Activated T-helper 1 cell treated with Interleukin-2 at 50 U/mL for 16 hours (primary cell): ENCODE results near the gene B3GALT5.

Experiments used
- DNase-seq: peaks from one replicate; pipeline ENCODE4 v3.0.0-alpha.2; 2020; ENCODE audit warnings: low read depth

B3GALT5 gene

DNA sequence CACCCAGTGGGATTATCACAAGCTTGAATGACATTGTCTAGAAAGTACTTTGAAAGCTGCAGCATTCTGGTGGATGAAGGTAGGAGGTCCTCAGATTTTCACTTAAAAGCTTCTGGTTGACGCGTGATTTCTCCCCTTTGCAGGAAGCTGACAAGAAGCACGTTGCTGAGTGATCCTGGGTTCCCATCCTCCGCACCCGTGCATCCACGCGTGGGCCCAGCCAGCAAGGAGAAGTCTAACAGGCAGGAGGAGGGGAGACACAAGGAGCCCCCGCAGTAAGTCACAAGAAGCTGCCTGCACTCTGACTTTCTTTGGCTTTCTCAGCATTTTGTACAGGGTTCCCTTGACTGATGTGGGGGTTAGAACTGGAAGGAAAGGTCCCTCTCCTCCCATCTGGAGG lies 7.8 kb upstream of the B3GALT5 start:
- no peak for DNase-seq

DNA sequence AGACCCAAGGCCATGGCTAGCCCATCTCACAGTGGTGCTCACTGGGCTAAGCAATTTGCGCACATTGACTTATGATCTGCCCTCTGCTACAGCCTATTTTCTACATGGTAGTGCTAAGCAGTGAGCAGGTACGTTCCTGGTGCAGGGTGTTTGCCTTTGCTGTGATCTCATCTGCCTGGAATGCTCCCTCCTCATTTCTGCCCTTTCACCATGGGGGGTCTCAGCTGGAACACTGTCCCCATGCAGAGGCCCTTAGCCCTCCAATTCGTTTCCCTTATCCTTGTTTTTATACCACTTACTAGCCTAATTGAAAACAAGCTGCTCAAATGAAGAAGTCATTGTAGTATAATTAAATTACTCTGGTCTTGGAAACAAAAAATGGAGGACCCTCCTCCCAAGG lies 2.0 kb upstream of the B3GALT5 start:
- no peak for DNase-seq

DNA sequence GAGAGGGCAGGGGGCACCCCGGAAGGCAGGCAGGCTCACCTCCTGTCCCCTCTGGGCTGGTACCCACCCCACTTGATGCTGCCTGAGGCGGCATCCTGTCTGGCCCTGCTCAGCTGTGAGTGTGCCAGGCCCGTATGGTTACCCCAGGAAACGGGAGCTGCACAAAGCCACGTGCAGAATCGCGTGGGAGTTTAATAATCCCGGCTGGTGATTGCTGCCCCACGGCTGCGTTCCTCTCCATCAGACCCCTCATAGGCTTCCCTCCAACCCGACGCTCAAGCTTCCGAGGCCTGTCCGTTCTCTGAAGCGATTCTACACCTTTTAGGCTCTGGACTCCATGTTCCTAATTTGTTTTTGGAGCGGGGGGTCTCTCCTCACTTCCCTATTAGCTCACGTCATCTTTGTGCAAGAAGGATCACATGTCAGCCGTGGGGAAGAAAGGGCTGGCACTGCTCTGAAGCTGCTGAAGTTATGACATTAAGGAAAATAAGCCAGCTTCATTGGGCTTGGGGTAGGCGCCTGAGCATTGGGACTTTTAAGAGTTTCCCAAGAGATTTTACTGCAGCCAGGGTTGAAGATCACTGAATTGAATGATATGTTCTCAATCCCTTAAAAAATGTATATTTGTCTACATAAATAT lies 1.1 kb upstream of the B3GALT5 start:
- DNase-seq: no peak

DNA sequence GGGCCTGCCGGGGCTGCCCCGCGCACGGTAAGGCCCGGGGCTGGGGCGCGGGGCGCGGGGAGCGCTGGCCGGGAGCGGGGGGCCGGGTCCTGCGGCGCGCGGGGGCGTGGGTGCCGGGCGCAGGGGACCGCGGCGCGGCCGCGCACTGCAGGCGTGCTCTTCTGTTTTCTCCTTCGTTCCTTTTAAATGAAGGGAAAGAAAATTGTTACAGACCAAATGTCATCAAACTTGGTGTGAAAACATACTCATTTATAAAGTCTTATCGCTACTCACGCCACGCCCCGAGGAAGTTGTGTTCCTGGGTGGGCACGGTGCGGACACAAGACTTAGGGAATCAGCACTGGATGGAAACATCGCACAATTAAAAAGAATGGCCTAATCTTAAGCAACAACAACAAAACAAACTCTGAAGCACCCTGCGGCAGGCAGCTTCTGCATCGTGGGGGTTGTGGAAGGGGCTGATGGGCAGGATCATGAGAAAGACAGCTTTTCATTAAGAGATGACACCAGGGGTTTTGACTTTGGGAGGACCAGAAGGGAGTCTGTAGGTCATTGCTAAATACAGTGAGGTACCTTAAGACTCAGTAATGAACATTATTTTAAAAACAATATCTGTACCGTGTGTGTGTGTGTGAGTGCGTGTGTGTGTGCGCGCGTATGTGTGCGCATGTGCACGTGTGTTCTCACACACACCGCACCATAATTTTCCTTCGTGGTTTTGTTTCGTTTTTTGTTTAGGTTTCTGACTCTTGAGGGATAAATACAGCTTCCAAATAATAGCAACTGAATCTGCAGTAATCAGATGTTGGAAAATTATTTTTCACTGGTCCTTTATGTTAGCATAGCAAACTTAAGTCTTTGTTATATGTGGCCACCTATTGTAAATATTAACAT lies 548 bp downstream of the B3GALT5 start:
- no peak for DNase-seq

- DNase-seq: no peak
Observed at GRCh38 chr21:39616211-39616772, 3.6 kb downstream of the B3GALT5 start.

GRCh38 chr21:39620856-39621255 lies 8.1 kb downstream of the B3GALT5 start:
- DNase-seq: no peak

DNA sequence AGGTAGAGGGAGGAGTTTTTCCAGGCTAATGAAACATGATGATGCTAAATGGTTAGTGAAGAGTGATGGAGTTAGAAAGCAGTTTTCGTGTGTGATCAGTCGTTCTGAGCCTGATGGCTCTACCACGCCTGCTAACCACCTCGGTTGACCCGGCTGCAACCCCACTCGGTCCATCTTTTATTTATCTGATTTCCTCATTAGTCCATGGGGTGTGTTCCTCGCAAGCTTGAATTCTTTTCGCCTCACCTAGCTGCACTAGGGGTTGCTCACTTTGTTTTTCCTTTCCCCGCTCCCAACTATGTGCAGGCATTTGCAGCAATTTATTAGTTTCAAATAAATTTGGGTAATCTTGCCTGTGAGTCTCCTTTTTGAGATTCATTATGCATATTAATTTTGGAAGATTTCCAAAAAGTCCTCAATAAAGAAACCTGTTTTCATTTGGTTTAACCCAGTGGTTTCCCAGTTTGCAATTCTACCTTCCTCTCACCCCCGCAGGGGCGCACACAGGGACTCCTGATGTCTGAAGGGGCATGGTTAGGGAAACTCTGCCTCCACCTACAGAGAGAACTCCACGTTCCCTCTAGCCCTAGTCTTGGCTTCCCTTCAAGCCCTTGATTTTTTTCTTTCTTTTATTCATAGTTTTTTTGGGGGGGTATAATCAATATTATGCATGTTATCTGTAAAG lies 12.6 kb downstream of the B3GALT5 start:
- DNase-seq: no peak

DNA sequence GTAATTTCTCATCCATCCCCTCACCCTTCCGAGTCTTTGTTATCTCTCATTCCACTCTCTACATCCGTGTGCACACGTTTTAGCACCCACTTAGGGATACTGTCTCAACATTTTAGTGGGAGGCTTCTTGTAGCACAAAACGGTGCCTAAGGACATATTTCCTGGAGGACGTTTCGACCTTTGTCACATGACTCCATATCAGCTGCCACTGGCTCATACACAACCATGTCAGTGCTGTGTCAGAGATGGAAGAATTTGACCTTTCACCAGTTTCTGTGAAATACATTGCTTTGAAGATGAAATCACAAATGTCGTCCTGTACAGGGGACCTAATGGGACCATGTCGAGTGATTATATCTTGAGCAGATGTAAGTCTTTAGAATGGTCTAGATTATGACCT lies 15.6 kb downstream of the B3GALT5 start:
- no peak for DNase-seq

DNA sequence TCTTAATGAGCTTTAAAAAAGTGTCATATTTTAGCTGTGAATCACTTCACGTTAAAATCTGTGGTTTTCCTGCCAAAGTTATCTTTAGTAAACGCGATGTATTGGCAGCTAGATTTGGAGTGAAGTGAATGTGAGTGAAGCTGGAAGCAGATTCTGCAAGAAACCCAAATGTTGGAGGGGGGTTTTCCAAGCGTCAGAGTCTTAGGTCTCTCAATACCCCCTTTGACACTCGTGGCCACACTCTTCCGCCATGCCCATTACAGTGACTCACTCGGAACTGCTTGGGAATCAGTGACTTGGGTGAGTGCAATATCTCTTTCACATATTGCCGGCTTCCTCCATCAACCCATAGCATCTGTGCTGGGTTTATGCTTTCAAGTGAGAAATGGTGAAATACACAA lies 17.5 kb downstream of the B3GALT5 start:
- no peak for DNase-seq

DNA sequence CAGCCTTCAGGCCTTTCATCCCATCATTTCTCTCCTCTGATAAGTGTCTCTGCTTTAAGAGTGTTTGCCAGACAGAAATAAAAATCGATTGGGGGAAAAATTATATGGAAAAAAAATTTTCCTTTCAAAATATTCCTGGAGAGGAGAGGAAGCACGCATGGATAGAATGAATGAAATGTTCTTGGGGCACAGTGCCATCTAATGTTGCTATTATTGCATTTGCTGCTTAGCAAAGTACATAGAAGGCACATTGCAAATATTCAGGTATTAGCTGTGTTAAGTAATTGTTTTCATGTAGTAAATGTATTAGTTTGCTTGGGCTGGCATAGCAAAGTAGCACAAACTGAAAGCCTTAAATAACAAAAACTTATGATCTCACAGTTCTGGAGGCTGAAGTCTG lies 18.1 kb downstream of the B3GALT5 start:
- no peak for DNase-seq

GRCh38 chr21:39631842-39632562 lies 19.3 kb downstream of the B3GALT5 start:
- no peak for DNase-seq

- no peak for DNase-seq
Observed at GRCh38 chr21:39632796-39633442, 20.2 kb downstream of the B3GALT5 start.

GRCh38 chr21:39633770-39634181 lies 21.0 kb downstream of the B3GALT5 start:
- DNase-seq: no peak

DNA sequence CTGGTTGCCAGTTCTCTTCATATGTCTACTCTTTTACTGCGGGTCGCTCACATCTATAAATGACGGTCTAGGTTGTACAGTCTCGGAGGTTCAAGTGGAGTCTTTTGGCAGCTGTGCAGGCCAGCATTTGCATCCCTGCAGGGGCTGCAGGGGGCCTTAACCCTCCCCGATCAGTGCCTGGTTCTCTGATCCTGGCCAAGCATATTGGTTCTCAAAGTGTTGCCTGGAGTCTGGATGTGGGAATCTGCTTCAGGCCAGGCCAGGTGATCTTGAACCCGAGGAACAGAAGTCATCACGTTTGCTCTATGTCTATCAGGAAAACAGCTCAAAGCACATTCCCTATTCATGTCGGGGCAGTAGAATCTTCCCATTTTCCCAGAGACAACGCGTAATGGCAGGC lies 21.8 kb downstream of the B3GALT5 start:
- DNase-seq: no peak

- no peak for DNase-seq
Observed at GRCh38 chr21:39637197-39637970, 24.6 kb downstream of the B3GALT5 start.

DNA sequence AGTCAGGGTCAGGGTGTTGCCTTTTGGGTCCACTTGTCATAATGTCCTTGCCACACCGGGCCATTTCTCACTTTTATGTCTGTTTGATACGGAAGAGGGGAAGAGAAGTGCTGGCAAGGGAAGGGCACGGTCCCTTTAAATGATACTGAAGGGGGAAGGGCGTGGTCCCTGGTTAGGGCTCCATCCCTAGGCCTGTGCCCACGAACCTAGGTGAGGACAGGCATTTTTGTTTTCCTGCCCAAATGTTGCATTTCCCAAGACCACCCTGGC lies 25.2 kb downstream of the B3GALT5 start:
- DNase-seq: no peak

DNA sequence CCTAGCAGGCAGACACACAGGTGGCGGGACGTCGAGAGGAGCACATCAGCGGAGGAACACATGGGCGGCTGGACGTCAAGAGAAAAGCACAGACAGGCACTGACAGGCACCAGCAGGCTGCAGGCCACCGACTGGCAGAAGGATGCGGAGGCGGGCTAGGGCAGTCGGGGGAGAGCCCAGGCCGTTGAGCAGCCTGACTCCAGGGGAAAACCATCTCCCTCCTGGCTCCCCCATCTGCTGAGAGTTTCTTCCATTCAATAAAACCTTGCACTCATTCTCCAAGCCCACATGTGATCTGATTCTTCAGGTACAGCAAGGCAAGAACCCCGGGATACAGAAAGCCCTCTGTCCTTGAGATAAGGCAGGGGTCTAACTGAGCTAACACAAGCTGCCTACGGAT lies 25.5 kb downstream of the B3GALT5 start:
- DNase-seq: no peak

GRCh38 chr21:39640754-39641153 lies 28.0 kb downstream of the B3GALT5 start:
- no peak for DNase-seq

GRCh38 chr21:39641827-39642450 lies 29.2 kb downstream of the B3GALT5 start:
- no peak for DNase-seq

- DNase-seq: no peak
Observed at GRCh38 chr21:39644062-39644560, 31.4 kb downstream of the B3GALT5 start.
